Iris pigment epithelial cell (primary cell): ENCODE measurements around the gene ANKRD36C.
"Not testable (repeated sequence)": the region's sequence is repeated elsewhere in the genome, so short reads cannot be mapped to it uniquely, and the experiment has no call there.

Source experiments
- DNase-seq: peaks from one replicate; pipeline ENCODE4 v3.0.0-alpha.2; 2011; ENCODE audit warnings: low read depth

The ANKRD36C gene

DNA sequence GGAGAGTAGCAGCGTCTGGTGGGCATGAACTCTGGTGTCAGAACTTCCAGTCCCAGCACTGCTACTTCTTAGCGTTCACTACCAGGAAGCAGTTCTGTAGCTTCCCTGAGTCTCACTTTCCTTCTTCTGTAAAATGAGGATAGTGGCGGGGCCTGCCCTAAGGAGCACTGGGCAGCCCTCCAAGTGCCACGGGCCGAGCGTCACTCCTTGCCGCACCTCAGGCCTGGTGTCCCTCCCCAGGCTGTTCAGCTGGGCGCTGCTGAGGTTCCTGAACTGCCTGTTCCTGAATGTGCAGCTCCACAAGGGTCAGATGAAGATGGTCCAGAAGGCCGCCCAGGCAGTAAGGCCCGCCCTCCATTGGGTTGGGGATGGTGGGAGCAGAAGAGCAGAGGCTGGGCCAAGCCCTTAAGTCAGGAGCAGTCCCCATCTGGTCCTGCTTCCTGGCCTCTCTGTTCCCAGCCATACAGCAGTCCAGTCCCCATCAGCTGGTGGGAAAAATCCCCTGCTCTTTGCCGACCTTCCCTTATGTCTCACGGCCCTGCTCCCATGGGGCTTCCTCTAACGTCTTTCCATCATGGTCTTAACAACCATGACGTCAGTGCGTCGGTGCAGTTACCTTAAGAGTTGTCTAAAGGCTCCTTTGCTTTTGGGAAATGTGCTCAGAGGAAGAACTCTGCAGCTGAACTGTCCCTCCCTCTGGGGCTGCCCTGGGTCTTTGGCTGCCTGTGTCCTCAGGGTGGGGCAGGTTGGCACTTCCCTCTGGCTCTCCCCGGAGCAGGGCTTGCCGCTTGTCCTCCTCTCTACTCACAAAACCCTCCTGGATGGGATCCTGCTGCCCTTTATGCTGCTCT, 195.2 kb downstream of the ANKRD36C start:
- DNase-seq: not testable (repeated sequence)

DNA sequence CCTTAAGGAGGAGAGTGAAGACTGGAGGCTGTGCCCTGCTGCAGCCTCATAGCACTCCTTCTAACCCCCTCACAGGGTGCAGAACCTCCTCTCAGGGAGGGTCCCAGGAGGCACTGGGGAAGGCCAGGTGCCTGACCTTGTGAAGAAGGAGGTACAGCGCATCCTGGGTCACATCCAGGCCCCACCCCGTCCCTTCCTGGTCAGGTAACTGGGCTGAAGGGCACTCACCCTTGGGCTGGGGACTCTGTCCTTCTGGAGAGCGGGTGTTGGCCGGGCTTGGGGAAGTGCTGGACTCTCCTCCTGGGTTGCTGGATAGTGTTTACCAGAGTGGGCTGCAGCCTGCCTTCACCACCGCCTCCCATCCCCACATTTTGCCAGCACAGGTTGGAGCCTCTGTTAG, 197.7 kb downstream of the ANKRD36C start:
- DNase-seq: not testable (repeated sequence)

- not testable (repeated sequence) for DNase-seq
These were observed 201.4 kb downstream of the ANKRD36C start for GRCh38 chr2:95790180-95790579.

- not testable (repeated sequence) for DNase-seq
These were observed 202.2 kb downstream of the ANKRD36C start for GRCh38 chr2:95789385-95789784.

DNA sequence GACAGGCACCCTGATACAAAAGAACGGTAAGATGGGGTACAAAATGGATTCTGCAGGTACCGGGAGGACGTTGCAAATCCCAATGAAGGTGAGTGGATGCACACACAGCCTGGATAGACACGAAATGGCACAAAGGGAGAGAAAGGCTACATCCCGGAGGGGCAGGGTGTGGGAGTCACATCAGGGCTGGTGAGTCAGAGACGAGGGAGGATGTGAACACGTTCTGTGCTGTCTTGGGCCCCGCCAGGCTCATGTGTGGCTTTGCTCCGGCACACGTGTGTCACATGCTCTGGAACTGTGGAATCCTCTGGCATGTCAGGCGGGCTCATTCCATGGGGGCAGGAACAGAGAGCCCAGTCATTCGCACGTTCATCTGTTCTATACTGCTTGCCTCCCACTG, 203.0 kb downstream of the ANKRD36C start:
- not testable (repeated sequence) for DNase-seq
